ENCODE measurements around the gene GJD3. TPM values are rescaled to one million over a fixed set of nuclear protein-coding genes. Genes with fewer than 3 reads are reported as not detected.

Gene GJD3
- total RNA-seq, 4 donors from 2014 or later = 1.6 to 3.4 (median 1.7) TPM

DNA sequence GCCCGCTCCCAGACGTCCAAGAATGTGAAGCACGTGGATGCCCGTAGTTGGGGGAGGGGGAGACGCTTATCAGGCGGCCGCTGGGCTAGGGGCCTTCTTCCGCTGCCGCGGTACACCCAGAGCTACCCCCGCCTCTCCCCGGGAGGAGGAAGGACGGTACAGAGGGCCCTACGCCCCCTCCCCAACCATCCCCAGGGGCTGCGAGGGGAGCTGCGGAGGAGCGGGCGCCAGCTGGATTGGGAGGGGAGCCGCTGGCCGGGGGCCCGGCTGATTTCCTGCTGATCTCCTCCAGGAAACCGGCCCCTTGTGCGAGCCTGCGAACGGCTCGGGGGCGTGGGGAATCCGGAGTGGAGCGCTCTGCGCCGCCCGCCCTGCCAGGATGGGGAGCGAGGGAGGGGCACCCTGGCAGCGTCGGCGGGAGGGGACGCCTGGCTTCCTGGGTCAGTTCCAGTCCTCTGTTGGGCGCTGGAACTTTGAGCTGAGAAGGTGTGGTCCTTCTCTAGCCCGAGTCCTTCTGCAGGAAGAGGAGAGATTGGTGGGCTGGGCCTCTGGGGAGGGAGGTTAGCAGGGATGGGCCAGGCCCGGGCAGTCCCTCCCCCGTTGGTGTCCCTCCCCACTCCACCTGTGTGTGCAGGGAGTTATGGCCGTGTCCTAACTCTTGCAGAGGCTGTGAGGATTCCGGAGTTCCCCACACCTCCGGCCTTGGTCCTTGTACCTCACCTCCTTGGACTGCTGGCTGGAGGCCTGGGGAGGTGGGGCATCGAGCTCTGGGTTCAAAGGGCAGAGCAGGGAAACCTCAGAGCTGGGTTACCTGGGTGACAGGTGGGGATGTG lies 19.2 kb downstream of the GJD3 start:
- Histone ChIP-seq H3K4me3 (replicated peaks in 1 of 3) (peak overlapping the region; percentile 8 to 97 (median 38)), H3K27ac (peak overlapping the region; percentile 85 to 95 (median 88)), H3K4me1 (peaks cover 63 to 80% of the 10 kb centered on the region in 2 donors), H3K27me3 (no peaks in the 10 kb centered on the region), H3K9me3 (no peaks in the 10 kb centered on the region), H3K36me3 (peaks cover 5 to 11% of the 10 kb centered on the region in 2 donors)
- DNase-seq = peak; percentile 84 to 86
- TF ChIP-seq CTCF (IDR thresholded peaks at IDR 0.05) (no peak), POLR2A (IDR thresholded peaks at IDR 0.05) (peak in 1 of 2 donors; percentile 56)
- 2 to 7% methylated on average over 22 to 29 of the region's 45 CpGs for WGBS, 2 donors
- intact Hi-C loops (cut with DNase I) = loop anchor here (2.0 kb wide), 1 partner anchor 33 kb away; no protein-coding TSS in a partner anchor

- Histone ChIP-seq H3K4me1 (peaks cover 62 to 80% of the 10 kb centered on the region in 2 donors), H3K4me3 (replicated peaks in 1 of 3) (peak overlapping the region; percentile 8 to 97 (median 38)), H3K9me3 (no peaks in the 10 kb centered on the region), H3K36me3 (peaks cover 2 to 5% of the 10 kb centered on the region in 2 donors), H3K27me3 (no peaks in the 10 kb centered on the region), H3K27ac (peak overlapping the region; percentile 85 to 95 (median 88))
- DNase-seq = no peak
- intact Hi-C loops (cut with DNase I) = loop anchor here (2.0 kb wide), 1 partner anchor 32 kb away; no protein-coding TSS in a partner anchor
- 41 to 43% methylated on average over 4 to 7 of the region's 7 CpGs for WGBS, 2 donors
- TF ChIP-seq CTCF (IDR thresholded peaks at IDR 0.05) = no peak
- TF ChIP-seq POLR2A (IDR thresholded peaks at IDR 0.05) = no peak
These were observed 19.9 kb downstream of the GJD3 start for GRCh38 chr17:40344421-40345160.

GRCh38 chr17:40343219-40344119 lies 21.1 kb downstream of the GJD3 start:
- H3K4me3 ChIP-seq (replicated peaks in 1 of 3) = peak overlapping the region; percentile 64 to 97 (median 76)
- H3K9me3 ChIP-seq = no peaks in the 10 kb centered on the region
- TF ChIP-seq CTCF (IDR thresholded peaks at IDR 0.05) (no peak), POLR2A (IDR thresholded peaks at IDR 0.05) (no peak)
- no peaks in the 10 kb centered on the region for H3K27me3 ChIP-seq
- H3K36me3 ChIP-seq = no peaks in the 10 kb centered on the region
- H3K4me1 ChIP-seq = peaks cover 51 to 80% of the 10 kb centered on the region in 2 donors
- DNase-seq = no peak
- peak overlapping the region; percentile 85 to 95 (median 88) for H3K27ac ChIP-seq
- 47 to 54% methylated on average over 11 to 14 of the region's 15 CpGs for WGBS, 2 donors
- intact Hi-C loops (cut with DNase I) = loop anchor here (2.0 kb wide), 1 partner anchor 31 kb away; no protein-coding TSS in a partner anchor

DNA sequence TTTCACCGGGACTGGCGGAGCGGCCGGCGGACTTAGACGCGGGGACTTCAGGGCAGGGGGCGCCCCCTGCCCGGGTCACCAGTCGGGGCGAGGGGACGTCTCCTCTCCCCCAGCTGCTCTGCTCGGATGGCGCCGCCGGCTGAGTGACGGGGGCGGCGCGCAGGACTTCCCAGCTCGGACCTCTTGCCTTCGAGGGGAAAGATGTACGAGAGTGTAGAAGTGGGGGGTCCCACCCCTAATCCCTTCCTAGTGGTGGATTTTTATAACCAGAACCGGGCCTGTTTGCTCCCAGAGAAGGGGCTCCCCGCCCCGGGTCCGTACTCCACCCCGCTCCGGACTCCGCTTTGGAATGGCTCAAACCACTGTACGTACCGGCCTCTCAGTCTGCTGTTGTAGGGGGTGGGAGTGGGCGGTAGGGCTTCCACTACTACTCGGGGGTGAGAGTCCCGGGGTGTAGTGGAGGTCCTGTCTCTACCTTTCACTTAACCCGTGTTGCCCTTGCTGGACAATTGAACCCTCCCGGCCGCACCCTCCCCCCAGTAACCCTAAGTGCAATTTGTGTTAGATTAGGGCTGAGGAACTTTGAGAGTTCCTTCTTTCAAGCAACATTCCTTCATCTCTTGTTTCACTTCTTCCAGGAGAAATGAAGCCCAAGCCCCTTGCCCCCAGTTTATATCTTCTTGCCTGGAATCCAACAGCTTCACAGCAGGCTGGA lies 21.9 kb downstream of the GJD3 start:
- WGBS, 2 donors = 9 to 24% methylated on average over 13 to 14 of the region's 38 CpGs
- H3K27ac ChIP-seq = peak overlapping the region; percentile 85 to 95 (median 88)
- intact Hi-C loops (cut with DNase I) = no loop called here
- peak in 1 of 2 donors; percentile 40 for DNase-seq
- no peaks in the 10 kb centered on the region for H3K36me3 ChIP-seq
- no peaks in the 10 kb centered on the region for H3K9me3 ChIP-seq
- H3K4me3 ChIP-seq (replicated peaks in 1 of 3) = peak overlapping the region; percentile 64 to 97 (median 76)
- H3K27me3 ChIP-seq = no peaks in the 10 kb centered on the region
- TF ChIP-seq CTCF (IDR thresholded peaks at IDR 0.05) (no peak), POLR2A (IDR thresholded peaks at IDR 0.05) (no peak)
- H3K4me1 ChIP-seq = peaks cover 43 to 78% of the 10 kb centered on the region in 2 donors

Measured in thyroid gland (tissue), 4 donors.